Measurements from ENCODE around the gene UTP4. TPM values are rescaled to one million over a fixed set of nuclear protein-coding genes. Genes with fewer than 3 reads are reported as not detected.

Gene UTP4
- total RNA-seq, 1 experiment from 2014 or later = 26.9 TPM

- Histone ChIP-seq H3K9me3 (ENCODE audit: low read length) (no peaks in the 10 kb centered on the region), H3K9me2 (replicated peaks; ENCODE audit: low read length) (no peaks in the 10 kb centered on the region), H2AFZ (ENCODE audit: low read length) (no peak overlapping the region), H3K4me3 (ENCODE audit: low read length) (no peak overlapping the region), H3K36me3 (ENCODE audit: low read depth, low read length) (no peaks in the 10 kb centered on the region), H3K79me2 (ENCODE audit: low read length) (no peaks in the 10 kb centered on the region), H3K4me1 (ENCODE audit: insufficient read depth, low read length) (no peaks in the 10 kb centered on the region), H3K27ac (ENCODE audit: low read length) (no peak overlapping the region), H3F3A (ENCODE audit: low read length, unreplicated experiment) (no peaks in the 10 kb centered on the region), H4K20me1 (ENCODE audit: low read length) (no peaks in the 10 kb centered on the region), H3K27me3 (ENCODE audit: low read length) (no peaks in the 10 kb centered on the region), H3K9ac (ENCODE audit: low read length) (no peak overlapping the region), H3K4me2 (ENCODE audit: low read length) (no peak overlapping the region)
- no TSS peak for BruUV-seq (replicated peaks)
- CTCF ChIA-PET = no interaction called here
- ATAC-seq (no peak), DNase-seq (no peak)
- intact Hi-C loops (cut with micrococcal nuclease) = no loop called here
- POLR2A ChIA-PET (ENCODE audit: unreplicated experiment) = no interaction called here
- no peak for TF ChIP-seq EZH2 (IDR thresholded peaks at IDR 0.05; ENCODE audit: low read length, unreplicated experiment)
- no peak for TF ChIP-seq CTCF (conservative IDR thresholded peaks at IDR 0.05; ENCODE audit: low read depth, low read length)
- no peak for TF ChIP-seq EZH2phosphoT487 (IDR thresholded peaks at IDR 0.05; ENCODE audit: borderline replicate concordance, low read length)
These were observed 37.9 kb upstream of the UTP4 start for GRCh38 chr16:69094501-69094900.

- intact Hi-C loops (cut with micrococcal nuclease) = no loop called here
- no peaks in the 10 kb centered on the region for H3K9me3 ChIP-seq (ENCODE audit: low read length)
- CTCF ChIA-PET = no interaction called here
These were observed 37.3 kb upstream of the UTP4 start for GRCh38 chr16:69095193-69095592.

GRCh38 chr16:69100071-69100691 lies 32.3 kb upstream of the UTP4 start:
- CTCF ChIA-PET = interaction anchor here (0.7 kb wide), 1 partner anchor 158 kb away, joined by 3 read pairs; no protein-coding TSS in a partner anchor
- intact Hi-C loops (cut with micrococcal nuclease) = no loop called here
- Histone ChIP-seq H3K4me1 (ENCODE audit: insufficient read depth, low read length) (peaks cover 4% of the 10 kb centered on the region; the same call in 1 of the 2 replicates), H3K27ac (ENCODE audit: low read length) (no peak overlapping the region), H3K9me3 (ENCODE audit: low read length) (no peaks in the 10 kb centered on the region), H3K9ac (ENCODE audit: low read length) (no peak overlapping the region), H3K4me3 (ENCODE audit: low read length) (no peak overlapping the region), H3F3A (ENCODE audit: low read length, unreplicated experiment) (no peaks in the 10 kb centered on the region), H3K36me3 (ENCODE audit: low read depth, low read length) (no peaks in the 10 kb centered on the region), H3K27me3 (ENCODE audit: low read length) (no peaks in the 10 kb centered on the region), H3K4me2 (ENCODE audit: low read length) (no peak overlapping the region), H3K9me2 (replicated peaks; ENCODE audit: low read length) (no peaks in the 10 kb centered on the region), H3K79me2 (ENCODE audit: low read length) (peaks cover 3% of the 10 kb centered on the region; the same call in 1 of the 2 replicates), H4K20me1 (ENCODE audit: low read length) (no peaks in the 10 kb centered on the region), H2AFZ (ENCODE audit: low read length) (no peak overlapping the region)
- ATAC-seq (no peak), DNase-seq (no peak)
- POLR2A ChIA-PET (ENCODE audit: unreplicated experiment) = no interaction called here
- TF ChIP-seq EZH2 (IDR thresholded peaks at IDR 0.05; ENCODE audit: low read length, unreplicated experiment) (no peak), EZH2phosphoT487 (IDR thresholded peaks at IDR 0.05; ENCODE audit: borderline replicate concordance, low read length) (no peak), CTCF (conservative IDR thresholded peaks at IDR 0.05; ENCODE audit: low read depth, low read length) (no peak)
- BruUV-seq (replicated peaks) = no TSS peak

More at GRCh38 chr16:69095193-69095592, 37.3 kb upstream of the UTP4 start:
- H3K9ac ChIP-seq (ENCODE audit: low read length) = no peak overlapping the region
- H4K20me1 ChIP-seq (ENCODE audit: low read length) = no peaks in the 10 kb centered on the region
- H3K4me3 ChIP-seq (ENCODE audit: low read length) = no peak overlapping the region
- no peak for TF ChIP-seq EZH2phosphoT487 (IDR thresholded peaks at IDR 0.05; ENCODE audit: borderline replicate concordance, low read length)
- POLR2A ChIA-PET (ENCODE audit: unreplicated experiment) = no interaction called here
- H3K27ac ChIP-seq (ENCODE audit: low read length) = no peak overlapping the region
- H3K4me1 ChIP-seq (ENCODE audit: insufficient read depth, low read length) = no peaks in the 10 kb centered on the region
- ATAC-seq (no peak), DNase-seq (no peak)
- no peaks in the 10 kb centered on the region for H3K27me3 ChIP-seq (ENCODE audit: low read length)
- H3K9me2 ChIP-seq (replicated peaks; ENCODE audit: low read length) = no peaks in the 10 kb centered on the region
- H2AFZ ChIP-seq (ENCODE audit: low read length) = no peak overlapping the region
- no TSS peak for BruUV-seq (replicated peaks)
- H3F3A ChIP-seq (ENCODE audit: low read length, unreplicated experiment) = no peaks in the 10 kb centered on the region
- H3K4me2 ChIP-seq (ENCODE audit: low read length) = no peak overlapping the region
- no peaks in the 10 kb centered on the region for H3K79me2 ChIP-seq (ENCODE audit: low read length)
- no peaks in the 10 kb centered on the region for H3K36me3 ChIP-seq (ENCODE audit: low read depth, low read length)

Data from PC-3 (cell line).